ENCODE data around the gene PLA2G3.

Gene PLA2G3

DNA sequence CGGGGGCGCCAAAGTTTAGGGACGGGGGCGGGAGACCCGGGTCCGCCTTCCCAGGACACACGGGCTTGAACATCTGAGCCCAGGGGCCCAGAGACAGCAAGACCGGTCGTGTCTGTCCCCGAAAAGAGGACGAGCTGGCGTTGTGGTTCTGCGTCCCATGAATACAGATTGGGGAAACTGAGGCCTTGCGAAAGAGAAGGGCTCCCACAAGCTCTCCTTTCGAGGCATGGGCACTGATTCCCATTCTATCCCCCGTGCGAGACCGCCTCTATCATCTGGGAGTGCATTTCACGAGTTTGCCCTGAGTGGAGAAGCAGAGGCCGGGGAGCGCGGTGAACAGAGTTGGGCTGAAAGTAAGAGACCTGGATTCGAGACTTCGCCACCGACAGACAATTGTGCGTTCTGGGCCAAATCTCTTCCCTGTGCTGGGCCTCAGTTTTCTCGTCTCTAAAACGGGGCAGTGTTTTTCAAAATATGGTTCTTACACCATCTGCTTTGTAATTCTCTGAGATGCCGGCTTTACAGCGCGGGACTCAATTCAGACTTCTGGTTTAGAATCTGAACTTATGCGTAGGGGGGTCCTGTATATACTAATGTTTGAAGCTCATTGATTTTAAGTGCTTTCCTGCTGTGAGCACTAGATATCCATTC, 20.1 kb upstream of the PLA2G3 start:
- TF ChIP-seq, protein P1, sequence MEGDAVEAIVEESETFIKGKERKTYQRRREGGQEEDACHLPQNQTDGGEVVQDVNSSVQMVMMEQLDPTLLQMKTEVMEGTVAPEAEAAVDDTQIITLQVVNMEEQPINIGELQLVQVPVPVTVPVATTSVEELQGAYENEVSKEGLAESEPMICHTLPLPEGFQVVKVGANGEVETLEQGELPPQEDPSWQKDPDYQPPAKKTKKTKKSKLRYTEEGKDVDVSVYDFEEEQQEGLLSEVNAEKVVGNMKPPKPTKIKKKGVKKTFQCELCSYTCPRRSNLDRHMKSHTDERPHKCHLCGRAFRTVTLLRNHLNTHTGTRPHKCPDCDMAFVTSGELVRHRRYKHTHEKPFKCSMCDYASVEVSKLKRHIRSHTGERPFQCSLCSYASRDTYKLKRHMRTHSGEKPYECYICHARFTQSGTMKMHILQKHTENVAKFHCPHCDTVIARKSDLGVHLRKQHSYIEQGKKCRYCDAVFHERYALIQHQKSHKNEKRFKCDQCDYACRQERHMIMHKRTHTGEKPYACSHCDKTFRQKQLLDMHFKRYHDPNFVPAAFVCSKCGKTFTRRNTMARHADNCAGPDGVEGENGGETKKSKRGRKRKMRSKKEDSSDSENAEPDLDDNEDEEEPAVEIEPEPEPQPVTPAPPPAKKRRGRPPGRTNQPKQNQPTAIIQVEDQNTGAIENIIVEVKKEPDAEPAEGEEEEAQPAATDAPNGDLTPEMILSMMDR (conservative IDR thresholded peaks at IDR 0.05; ENCODE audit: low read length) = no peak
- DNase-seq (ENCODE audit: low read depth) = peak; percentile 17
- H3K4me3 ChIP-seq (ENCODE audit: low read length) = peak overlapping the region; percentile 93

DNA sequence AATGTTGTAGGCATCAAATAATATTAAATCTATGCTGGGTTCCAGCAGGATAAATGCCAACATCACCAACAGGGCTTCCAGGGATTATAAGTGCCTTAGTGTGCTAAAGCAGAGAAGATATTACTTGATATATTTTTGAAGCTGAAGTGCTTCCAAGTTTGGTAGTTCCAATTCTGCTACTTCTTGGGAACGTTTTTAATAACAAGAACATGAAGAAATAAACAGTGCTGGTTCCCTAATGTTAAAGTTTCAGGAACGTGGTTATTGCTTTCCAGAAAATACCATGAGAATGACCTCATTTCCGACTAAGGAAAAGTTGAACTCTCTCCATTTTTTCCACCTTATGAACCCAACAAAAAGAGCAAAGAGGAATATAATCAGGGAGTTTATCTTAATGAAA, 15.1 kb upstream of the PLA2G3 start:
- H3K4me3 ChIP-seq (ENCODE audit: low read length) = no peak overlapping the region
- DNase-seq (ENCODE audit: low read depth) = peak; percentile 69
- TF ChIP-seq, protein P1 (conservative IDR thresholded peaks at IDR 0.05; ENCODE audit: low read length) = no peak

DNA sequence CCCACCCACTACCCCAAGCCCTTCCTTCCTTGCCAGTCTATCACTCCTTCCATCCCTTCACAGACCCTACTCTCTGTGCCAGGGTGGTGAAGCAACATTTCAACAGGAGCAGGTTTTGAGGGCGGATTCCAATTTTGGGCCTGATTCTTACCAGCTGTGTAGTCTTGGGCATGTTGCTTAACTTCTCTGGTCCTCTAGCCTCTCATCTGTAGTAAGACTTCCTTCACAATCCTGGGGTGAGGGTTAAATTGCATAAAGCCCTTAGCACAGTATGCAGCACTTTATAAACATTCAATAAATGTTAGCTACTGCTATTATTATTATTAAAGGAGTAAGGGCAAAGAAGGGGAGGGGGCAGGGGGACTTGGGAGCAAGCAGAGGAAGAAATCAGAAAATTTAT, 14.7 kb upstream of the PLA2G3 start:
- H3K4me3 ChIP-seq (ENCODE audit: low read length) = no peak overlapping the region
- peak; percentile 42 for DNase-seq (ENCODE audit: low read depth)
- TF ChIP-seq, protein P1 (conservative IDR thresholded peaks at IDR 0.05; ENCODE audit: low read length) = no peak

DNA sequence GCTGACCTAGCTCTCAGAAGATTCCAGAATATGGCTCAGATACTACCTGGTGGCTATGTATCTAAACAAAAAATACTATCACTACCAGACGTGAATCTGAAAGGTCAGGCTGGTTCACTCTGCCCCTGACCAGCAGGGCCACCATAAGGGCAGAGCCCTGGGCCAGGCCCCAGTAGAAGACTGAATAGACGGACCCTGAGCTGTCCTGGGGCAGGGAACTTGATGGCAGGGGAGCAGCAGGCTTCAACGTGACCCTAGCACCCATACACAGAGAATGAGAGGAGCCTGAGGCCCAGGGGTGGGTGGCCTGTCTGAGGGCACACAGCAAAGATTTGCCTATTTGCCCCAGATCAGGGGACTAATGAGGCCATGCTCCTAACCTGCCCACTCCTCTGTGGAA, 13.0 kb upstream of the PLA2G3 start:
- no peak overlapping the region for H3K4me3 ChIP-seq (ENCODE audit: low read length)
- TF ChIP-seq, protein P1 (conservative IDR thresholded peaks at IDR 0.05; ENCODE audit: low read length) = no peak
- no peak for DNase-seq (ENCODE audit: low read depth)

DNA sequence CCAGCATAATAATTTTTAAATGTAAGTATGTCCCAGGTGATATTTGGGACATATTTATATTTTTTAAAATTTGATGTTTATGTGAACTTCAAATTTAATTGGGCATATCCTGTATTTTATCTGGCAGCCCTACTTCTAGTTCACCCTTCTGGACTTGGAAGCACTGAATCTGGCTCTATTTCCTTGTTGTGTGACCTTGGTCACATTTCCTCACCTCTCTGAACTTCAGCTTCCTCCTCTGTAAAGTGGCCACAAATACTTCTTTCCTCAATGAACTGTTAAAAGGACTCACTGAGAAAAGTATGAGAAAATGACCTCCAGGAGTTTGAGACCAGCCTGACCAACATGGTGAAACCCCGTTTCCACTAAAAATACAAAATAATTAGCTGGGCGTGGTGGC, 11.6 kb upstream of the PLA2G3 start:
- DNase-seq (ENCODE audit: low read depth) = no peak
- H3K4me3 ChIP-seq (ENCODE audit: low read length) = no peak overlapping the region
- TF ChIP-seq, protein P1 (conservative IDR thresholded peaks at IDR 0.05; ENCODE audit: low read length) = no peak

DNA sequence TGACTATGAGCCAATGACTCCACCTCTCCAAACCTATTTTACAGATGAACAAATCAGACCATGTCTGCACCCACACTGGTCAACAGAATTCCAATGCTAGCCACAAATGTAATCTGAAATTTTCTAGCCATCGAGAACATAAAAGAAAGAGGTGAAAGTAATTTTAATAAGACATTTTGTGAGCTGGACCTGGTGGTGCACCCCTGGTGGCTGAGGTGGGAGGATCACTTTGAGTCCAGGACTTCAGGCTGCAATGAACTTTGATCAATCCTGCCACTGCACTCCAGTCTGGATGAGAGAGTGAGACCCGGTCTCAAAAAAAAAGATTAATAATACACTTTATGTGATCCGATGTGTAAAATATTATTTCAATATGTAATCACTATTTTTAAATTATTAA, 10.3 kb upstream of the PLA2G3 start:
- no peak overlapping the region for H3K4me3 ChIP-seq (ENCODE audit: low read length)
- TF ChIP-seq, protein P1 (conservative IDR thresholded peaks at IDR 0.05; ENCODE audit: low read length) = peak; percentile 41
- DNase-seq (ENCODE audit: low read depth) = no peak

DNA sequence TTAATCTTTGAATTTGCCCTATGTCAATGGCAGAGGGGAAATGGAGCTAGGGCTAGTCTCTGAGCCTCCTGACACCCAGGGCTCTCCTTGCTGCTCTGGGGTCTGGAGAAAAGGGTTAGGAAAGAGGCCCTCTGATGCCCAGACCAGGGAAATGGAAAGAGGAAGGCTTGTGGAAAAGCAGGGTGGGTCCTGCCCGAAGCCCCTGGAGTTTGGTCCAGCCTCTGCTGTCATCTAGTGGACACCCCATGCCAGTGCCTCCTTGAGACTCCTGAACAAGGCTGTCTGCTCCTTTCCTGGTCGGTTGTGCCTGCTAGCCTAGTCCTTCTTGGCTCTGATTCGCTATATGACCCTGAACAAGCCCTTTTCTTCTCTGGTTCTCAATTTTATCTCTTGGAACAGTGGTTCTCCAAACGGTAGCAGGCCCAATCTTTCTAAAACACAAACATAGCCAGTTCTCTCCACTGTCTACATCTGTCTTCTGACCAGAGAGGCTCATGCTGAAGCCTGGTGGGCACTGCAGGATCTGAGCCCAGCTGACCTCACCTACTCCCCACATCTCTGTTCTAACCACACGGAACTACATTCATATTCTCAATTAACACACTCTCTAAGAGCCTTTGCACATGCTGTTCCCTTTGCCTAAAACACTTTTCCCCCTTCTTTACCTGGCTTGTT, 8.8 kb upstream of the PLA2G3 start:
- TF ChIP-seq, protein P1 (conservative IDR thresholded peaks at IDR 0.05; ENCODE audit: low read length) = peak; percentile 99
- H3K4me3 ChIP-seq (ENCODE audit: low read length) = no peak overlapping the region
- DNase-seq (ENCODE audit: low read depth) = peak; percentile 74

All from AG10803 (cell line).